ENCODE measurements around the gene HOXD12. TPM values are rescaled to one million over a fixed set of nuclear protein-coding genes. Genes with fewer than 3 reads are reported as not detected.
A peak's percentile ranks its signal among the peaks of the same experiment; 100 is the strongest.

HOXD12 gene
- 0.22 TPM in 1 of 2 replicates, not detected in the other for total RNA-seq

DNA sequence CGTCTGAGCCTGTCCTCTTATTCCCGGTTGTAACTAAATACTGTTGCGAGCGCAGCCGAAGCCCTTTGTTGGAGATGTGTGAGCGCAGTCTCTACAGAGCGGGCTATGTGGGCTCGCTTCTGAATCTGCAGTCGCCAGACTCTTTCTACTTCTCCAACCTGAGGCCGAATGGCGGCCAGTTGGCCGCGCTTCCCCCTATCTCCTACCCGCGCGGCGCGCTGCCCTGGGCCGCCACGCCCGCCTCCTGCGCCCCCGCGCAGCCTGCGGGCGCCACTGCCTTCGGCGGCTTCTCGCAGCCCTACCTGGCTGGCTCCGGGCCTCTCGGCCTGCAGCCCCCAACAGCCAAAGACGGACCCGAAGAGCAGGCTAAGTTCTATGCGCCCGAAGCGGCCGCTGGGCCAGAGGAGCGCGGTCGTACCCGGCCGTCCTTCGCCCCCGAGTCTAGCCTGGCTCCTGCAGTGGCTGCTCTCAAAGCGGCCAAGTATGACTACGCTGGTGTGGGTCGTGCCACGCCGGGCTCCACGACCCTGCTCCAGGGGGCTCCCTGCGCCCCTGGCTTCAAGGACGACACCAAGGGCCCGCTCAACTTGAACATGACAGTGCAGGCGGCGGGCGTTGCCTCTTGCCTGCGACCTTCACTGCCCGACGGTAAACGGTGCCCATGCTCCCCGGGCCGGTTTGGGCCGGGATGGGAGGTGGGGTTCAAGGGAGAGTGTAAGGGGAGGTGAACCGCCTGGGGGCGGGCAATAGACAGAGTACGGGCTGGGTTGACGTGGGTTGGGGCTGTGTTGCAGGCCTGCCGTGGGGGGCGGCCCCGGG lies at the start of gene HOXD12:
Gene HOXD12, plus strand, starts transcription at position 68 of the 819 bp plus-strand sequence. Its CDS starts 7 bp downstream, at position 75.

GRCh38 chr2:176083796-176084261 lies 15.8 kb upstream of the HOXD12 start, which contains the start of gene EVX2:
EVX2 (minus strand) TSS chr2:176083962; CDS start chr2:176083776, 186 bp downstream.

GRCh38 chr2:176092270-176093144 lies 7.1 kb upstream of the HOXD12 start, which contains the start of gene HOXD13:
HOXD13 (plus strand) TSS chr2:176092721; CDS start chr2:176092891, 170 bp downstream.

DNA sequence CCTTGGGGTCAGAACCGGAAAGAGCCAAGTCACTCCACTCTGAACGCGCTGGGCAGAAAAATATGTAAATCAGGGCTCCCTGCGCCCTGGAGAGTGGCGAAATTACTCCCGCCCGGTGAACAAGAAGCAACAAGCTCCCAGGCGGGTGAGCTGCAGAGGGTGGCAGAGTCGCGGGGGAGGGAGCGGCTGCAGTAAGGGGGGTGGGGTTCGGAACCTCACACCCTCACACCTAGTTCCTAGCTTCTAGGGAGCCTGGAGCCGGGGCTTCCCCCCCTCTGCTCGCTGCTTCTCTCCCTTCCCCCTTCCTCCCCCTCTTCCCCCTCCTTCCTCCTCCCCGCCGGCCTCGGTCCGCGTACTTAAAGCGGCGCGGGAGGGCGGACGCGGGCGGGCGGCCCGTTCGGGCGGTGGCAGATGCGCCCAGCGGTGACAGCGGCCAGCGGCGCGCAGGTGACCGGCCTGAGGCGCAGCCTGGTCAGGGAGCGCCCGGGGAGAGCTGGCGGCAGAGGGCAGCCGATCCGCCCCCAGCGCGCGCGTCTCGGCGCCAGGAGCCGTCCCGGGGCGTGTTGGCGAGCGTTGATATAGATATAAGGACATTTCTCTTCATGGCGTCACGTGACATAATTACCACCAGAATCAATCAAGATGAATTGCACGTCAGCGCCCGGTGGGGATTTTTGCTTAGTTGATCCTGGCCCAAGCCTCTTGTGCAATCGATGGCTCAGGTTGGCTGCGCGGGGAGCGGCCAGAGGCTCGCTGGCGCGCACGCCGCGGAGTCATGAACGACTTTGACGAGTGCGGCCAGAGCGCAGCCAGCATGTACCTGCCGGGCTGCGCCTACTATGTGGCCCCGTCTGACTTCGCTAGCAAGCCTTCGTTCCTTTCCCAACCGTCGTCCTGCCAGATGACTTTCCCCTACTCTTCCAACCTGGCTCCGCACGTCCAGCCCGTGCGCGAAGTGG lies 7.3 kb downstream of the HOXD12 start, which contains the start of gene HOXD11:
Gene HOXD11, plus strand, starts transcription at position 700 of the 959 bp plus-strand sequence. Its CDS starts 76 bp downstream, at position 776.

GRCh38 chr2:176115883-176116813 lies 16.6 kb downstream of the HOXD12 start, which contains the start of gene HOXD10:
HOXD10 (plus strand) TSS chr2:176116778; CDS start chr2:176116834, 56 bp downstream.

DNA sequence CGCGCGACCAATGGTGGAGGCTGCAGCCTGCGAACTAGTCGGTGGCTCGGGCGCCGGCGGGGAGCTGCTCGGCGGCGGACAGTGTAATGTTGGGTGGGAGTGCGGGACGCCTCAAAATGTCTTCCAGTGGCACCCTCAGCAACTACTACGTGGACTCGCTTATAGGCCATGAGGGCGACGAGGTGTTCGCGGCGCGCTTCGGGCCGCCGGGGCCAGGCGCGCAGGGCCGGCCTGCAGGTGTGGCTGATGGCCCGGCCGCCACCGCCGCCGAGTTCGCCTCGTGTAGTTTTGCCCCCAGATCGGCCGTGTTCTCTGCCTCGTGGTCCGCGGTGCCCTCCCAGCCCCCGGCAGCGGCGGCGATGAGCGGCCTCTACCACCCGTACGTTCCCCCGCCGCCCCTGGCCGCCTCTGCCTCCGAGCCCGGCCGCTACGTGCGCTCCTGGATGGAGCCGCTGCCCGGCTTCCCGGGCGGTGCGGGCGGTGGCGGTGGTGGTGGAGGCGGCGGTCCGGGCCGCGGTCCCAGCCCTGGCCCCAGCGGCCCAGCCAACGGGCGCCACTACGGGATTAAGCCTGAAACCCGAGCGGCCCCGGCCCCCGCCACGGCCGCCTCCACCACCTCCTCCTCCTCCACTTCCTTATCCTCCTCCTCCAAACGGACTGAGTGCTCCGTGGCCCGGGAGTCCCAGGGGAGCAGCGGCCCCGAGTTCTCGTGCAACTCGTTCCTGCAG lies 23.3 kb downstream of the HOXD12 start, which contains the start of gene HOXD9:
Gene HOXD9, plus strand, starts transcription at position 37 of the 728 bp plus-strand sequence. Its CDS starts 50 bp downstream, at position 87.

DNA sequence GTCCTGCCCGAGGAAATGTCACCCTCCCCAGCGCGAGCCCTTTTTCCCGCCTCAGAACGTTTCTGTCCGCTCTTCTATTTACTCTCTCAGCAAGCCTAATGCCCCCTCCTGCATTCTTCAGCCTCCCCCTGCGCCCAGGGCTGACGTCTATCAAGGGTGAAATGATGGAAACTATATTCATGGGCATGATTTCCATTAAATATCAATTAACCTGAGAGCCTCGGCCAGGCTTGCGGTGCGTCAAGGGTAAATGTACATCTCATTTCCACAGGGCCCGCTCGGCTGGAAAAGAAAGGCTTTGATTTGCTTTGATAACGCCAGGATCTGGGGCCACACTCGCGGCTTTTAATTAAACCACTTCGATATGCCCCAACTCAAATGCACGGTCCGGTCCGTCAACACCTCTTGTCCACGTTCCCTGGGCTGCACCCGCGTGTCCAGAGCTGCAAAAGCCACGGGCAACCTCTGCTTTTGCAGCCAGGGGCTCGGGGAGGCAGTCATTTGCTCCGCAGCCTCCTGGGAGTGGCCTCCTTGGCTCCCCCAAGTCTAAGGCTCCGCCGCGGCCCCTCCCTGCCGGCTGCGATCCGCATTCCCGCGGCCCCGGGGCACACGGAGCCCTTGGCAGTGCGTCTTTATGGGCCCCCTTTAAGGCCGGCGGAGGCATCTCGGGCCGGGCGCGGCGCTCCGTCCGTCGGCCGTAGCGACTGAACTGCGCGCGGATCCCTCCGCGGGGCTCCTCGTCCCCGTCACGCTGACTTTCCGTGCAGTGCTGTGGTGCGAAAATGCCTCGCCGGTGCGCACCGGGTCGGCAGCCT lies 29.6 kb downstream of the HOXD12 start, which contains the start of gene HOXD8:
Gene HOXD8, plus strand, starts transcription at position 724 of the 815 bp plus-strand sequence. CDS start 662 bp downstream, outside the sequence.

GRCh38 chr2:176151442-176152287 lies 52.1 kb downstream of the HOXD12 start, which contains the start of gene HOXD4:
HOXD4 (plus strand) TSS chr2:176151550; CDS start chr2:176151634, 84 bp downstream.

Small RNA genes within 50 kb of the gene (small RNA-seq; reads per million reads assigned to genes)
- gene MIR10B (ENCODE audit: low replicate concordance), result 1,024 reads per million, percentile 99 among the genes with 10 or more reads in this experiment

Other genes with a start within 250 kb of the HOXD12 start
- 8.1 and 50.4 TPM in 2 replicates for gene LNPK, start 97.5 kb upstream of the HOXD12 start, total RNA-seq
- gene EVX2, start 15.8 kb upstream of the HOXD12 start, total RNA-seq, result not detected in 2 replicates
- gene HOXD13, start 7.1 kb upstream of the HOXD12 start, total RNA-seq, result not detected in 2 replicates
- 0.22 and 5.4 TPM in 2 replicates for gene HOXD11, start 7.5 kb downstream of the HOXD12 start, total RNA-seq
- 0.66 and 6.3 TPM in 2 replicates for gene HOXD10, start 17.0 kb downstream of the HOXD12 start, total RNA-seq
- gene HOXD9, start 22.9 kb downstream of the HOXD12 start, total RNA-seq, result 1.7 TPM in 1 of 2 replicates, not detected in the other
- 6.3 TPM in 1 of 2 replicates, not detected in the other for gene HOXD8, start 29.9 kb downstream of the HOXD12 start, total RNA-seq
- 0.22 and 1.4 TPM in 2 replicates for gene HOXD4, start 51.8 kb downstream of the HOXD12 start, total RNA-seq
- gene HOXD3, start 57.5 kb downstream of the HOXD12 start, total RNA-seq, result 2.6 TPM in 1 of 2 replicates, not detected in the other
- 0.14 TPM in 1 of 2 replicates, not detected in the other for gene HOXD1, start 88.9 kb downstream of the HOXD12 start, total RNA-seq
- 13.1 and 22.8 TPM in 2 replicates for gene MTX2, start 169.6 kb downstream of the HOXD12 start, total RNA-seq